Measurements from ENCODE around the gene GMIP.
"Not testable (repeated sequence)": the region's sequence is repeated elsewhere in the genome, so short reads cannot be mapped to it uniquely, and the experiment has no call there.

The GMIP gene

GRCh38 chr19:19606686-19607085, 36.8 kb downstream of the GMIP start:
- DNase-seq = not testable (repeated sequence)

- no peak for DNase-seq
These were observed 37.4 kb downstream of the GMIP start for GRCh38 chr19:19606021-19606420.

GRCh38 chr19:19602713-19603324, 40.6 kb downstream of the GMIP start:
- no peak for DNase-seq

GRCh38 chr19:19602136-19602712, 41.2 kb downstream of the GMIP start:
- no peak for DNase-seq

GRCh38 chr19:19600793-19601330, 42.6 kb downstream of the GMIP start:
- no peak for DNase-seq

GRCh38 chr19:19598728-19599451, 44.6 kb downstream of the GMIP start:
- not testable (repeated sequence) for DNase-seq

- DNase-seq = no peak
These were observed 45.6 kb downstream of the GMIP start for GRCh38 chr19:19597809-19598306.

GRCh38 chr19:19595171-19595701, 48.2 kb downstream of the GMIP start:
- peak in 1 of 51 donors; percentile 2 for DNase-seq

- no peak for DNase-seq
These were observed 49.1 kb downstream of the GMIP start for GRCh38 chr19:19594381-19594780.

- DNase-seq = no peak
These were observed 50.8 kb downstream of the GMIP start for GRCh38 chr19:19592690-19593089.

- DNase-seq = peak in 1 of 51 donors; percentile 0
These were observed 52.2 kb downstream of the GMIP start for GRCh38 chr19:19591133-19591825.

GRCh38 chr19:19588546-19588945, 54.9 kb downstream of the GMIP start:
- DNase-seq = no peak

GRCh38 chr19:19587771-19588170, 55.7 kb downstream of the GMIP start:
- DNase-seq = no peak

GRCh38 chr19:19584356-19584755, 59.1 kb downstream of the GMIP start:
- no peak for DNase-seq

GRCh38 chr19:19582471-19582870, 61.0 kb downstream of the GMIP start:
- no peak for DNase-seq

GRCh38 chr19:19581391-19581790, 62.1 kb downstream of the GMIP start:
- DNase-seq = no peak

GRCh38 chr19:19580418-19580817, 63.0 kb downstream of the GMIP start:
- no peak for DNase-seq

GRCh38 chr19:19579533-19580361, 63.7 kb downstream of the GMIP start:
- no peak for DNase-seq
